Astrocyte of the cerebellum (primary cell): ENCODE measurements around the gene RUBCN.

ENCODE experiments used
- DNase-seq: peaks from one replicate; pipeline ENCODE4 v3.0.0-alpha.2; 2011; ENCODE audit warnings: low read depth
- H3K4me3 ChIP-seq: 2 replicates; pipeline ENCODE4 v1.5.1; 2011; ENCODE audit warnings: mild to moderate bottlenecking, low read depth, low read length, moderate library complexity
- in situ Hi-C: cut with HindIII; loops from 2 replicates; pipeline ENCODE4 v1.10.0; 2017; ENCODE audit warnings: low sequenced_read_pairs
- TF ChIP-seq, protein P1 (sequence below): IDR thresholded peaks from 2 replicates; pipeline ENCODE4 v1.5.1; 2012; ENCODE audit warnings: low read length, low read depth, moderate library complexity, mild to moderate bottlenecking; ENCODE audit errors: missing control alignments

Gene RUBCN

DNA sequence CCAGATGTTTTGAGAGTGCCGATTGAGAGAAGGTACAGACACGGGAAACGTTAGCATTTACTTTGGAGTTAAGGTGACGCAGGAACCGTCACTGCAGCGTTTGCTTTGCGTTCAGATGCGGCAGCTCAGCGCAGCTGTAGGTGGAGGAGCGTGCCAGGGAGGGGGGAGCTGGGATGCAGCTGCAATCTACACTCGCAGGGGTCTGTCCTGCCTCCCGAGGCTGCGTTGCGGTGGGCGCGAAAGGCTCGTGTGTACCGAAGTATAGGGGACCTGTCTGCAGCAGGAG lies 12.6 kb upstream of the RUBCN start:
- H3K4me3 ChIP-seq = peak overlapping the region; percentile 72
- TF ChIP-seq, protein P1, sequence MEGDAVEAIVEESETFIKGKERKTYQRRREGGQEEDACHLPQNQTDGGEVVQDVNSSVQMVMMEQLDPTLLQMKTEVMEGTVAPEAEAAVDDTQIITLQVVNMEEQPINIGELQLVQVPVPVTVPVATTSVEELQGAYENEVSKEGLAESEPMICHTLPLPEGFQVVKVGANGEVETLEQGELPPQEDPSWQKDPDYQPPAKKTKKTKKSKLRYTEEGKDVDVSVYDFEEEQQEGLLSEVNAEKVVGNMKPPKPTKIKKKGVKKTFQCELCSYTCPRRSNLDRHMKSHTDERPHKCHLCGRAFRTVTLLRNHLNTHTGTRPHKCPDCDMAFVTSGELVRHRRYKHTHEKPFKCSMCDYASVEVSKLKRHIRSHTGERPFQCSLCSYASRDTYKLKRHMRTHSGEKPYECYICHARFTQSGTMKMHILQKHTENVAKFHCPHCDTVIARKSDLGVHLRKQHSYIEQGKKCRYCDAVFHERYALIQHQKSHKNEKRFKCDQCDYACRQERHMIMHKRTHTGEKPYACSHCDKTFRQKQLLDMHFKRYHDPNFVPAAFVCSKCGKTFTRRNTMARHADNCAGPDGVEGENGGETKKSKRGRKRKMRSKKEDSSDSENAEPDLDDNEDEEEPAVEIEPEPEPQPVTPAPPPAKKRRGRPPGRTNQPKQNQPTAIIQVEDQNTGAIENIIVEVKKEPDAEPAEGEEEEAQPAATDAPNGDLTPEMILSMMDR = no peak
- in situ Hi-C loops = no loop called here
- no peak for DNase-seq

DNA sequence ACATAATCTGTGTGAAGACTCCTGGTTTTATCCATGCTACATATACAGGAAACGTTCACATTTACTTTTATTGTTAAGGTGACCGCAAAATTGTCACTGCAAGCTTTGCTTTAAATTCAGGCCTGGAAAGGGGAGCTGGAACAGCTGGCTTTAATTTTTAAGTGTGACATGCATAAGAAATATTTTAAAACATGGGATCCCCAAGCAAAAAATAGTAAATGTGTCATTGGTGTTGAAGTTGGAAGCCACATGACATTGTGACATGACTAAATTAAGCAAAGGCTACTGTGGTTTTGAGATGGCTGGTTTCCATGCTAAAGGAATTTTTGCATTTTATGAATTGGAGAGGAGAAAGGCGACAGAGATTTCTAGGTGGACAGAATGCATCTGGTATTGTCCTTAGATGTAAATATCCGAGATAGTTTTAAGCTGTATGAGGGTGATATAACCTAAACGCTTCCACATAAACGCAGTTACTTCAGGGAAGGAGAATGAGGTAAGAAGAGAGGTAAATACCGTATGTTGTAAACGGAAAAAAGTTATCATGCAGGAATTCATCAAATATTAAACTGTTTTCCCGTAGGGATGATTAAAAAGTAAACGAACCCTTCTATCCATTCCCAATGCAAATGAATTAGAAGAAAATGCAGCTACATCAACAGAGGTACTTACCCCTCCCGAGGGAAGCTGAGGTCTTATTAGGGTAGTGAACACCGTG lies 12.1 kb upstream of the RUBCN start:
- peak overlapping the region; percentile 72 for H3K4me3 ChIP-seq
- in situ Hi-C loops = no loop called here
- DNase-seq = no peak
- TF ChIP-seq, protein P1 = no peak

DNA sequence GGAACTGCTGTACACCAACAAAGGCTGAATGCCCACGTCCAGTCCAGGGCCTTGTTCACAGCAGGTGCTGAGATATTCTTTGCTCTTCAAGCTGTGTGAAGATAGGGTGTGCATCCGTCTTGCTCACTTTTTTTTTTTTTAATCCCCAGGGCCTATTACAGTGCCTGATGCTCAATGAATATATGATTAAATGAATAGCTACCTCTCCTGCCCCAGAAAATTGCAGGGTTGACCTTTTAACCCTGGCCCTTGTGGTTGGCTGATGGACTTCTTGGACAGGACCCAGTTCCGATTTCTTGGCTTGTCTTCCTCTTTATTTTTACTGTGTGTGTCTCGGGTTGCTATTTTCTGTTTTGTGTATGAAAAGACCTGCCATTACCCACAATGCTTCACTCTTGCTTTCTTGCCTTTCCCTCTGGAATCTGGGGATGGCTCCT lies 10.1 kb upstream of the RUBCN start:
- H3K4me3 ChIP-seq = no peak overlapping the region
- TF ChIP-seq, protein P1 = no peak
- DNase-seq = no peak
- in situ Hi-C loops = no loop called here

GRCh38 chr3:197746209-197746608 lies 9.5 kb upstream of the RUBCN start:
- no peak for DNase-seq
- TF ChIP-seq, protein P1 = no peak
- no peak overlapping the region for H3K4me3 ChIP-seq
- in situ Hi-C loops = no loop called here

DNA sequence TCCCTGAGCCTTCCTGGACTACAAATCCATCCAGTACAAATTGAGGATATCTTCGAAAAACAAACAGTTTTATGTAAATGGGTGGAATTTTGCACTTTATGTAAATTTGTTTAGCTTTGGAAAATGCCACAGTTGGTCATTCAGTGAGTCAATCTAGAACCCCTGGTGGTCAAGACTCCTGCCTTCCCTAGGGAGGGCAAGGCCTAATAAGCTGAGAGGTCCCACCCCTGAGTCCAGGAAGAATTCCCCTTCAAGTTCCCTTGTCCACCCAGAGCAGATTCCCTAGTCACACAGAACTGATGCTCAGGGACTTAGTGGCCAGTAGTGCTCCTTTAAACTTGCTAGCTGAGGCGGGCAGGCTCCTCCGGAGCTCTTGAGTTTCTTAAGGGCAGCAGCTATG lies 6.1 kb upstream of the RUBCN start:
- no peak overlapping the region for H3K4me3 ChIP-seq
- TF ChIP-seq, protein P1 = no peak
- DNase-seq = no peak
- in situ Hi-C loops = no loop called here

DNA sequence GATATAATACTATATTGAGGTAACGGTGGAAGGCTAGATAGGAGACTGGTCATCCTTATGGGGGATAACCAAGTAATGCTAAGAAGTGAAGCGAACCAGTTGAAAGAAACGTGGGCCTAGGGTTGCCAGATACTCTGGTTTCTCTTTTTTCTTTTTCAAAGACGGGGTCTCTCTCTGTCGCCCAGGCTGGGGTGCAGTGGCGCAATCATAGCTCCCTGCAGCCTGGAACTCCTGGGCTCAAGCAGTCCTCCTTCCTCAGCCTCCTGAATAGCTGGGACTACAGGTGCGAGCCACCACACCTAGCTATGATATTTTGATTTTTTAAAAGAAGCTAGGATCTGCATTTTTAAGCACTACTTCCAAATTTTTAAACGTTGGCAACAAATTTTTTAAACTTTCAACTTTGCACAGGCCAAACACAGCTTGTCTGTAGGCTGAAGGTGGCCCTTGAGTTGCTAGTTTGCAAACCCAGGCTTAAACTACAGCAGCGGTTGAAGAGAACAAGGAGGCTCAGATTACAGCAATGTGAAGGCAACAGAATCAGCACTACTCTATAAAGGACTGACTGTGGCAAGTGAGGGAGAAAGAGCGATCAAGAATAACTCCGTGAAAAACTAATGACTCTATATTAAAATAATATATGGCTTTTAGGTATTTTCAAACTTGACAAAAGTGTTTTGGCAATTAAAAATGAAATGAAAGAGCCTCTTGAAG lies 1.2 kb upstream of the RUBCN start:
- TF ChIP-seq, protein P1 = no peak
- peak overlapping the region; percentile 85 for H3K4me3 ChIP-seq
- no peak for DNase-seq
- in situ Hi-C loops = no loop called here

DNA sequence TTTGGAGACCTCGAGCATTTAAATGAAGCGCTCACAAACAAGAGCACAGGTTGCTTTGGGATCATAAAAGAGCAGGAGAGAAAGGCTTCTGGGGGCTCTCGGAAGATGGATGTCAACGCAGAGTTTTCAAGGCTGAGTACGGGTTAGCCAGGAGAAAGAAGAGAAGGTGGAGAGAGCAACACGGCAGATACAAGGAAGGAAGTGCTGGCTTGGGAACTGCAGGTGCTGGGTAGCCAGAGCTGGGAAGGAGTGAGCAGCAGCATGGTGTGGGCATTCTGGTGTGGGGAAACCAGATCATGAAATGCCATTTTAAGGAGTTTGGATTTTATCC lies 580 bp upstream of the RUBCN start:
- DNase-seq = no peak
- TF ChIP-seq, protein P1 = no peak
- in situ Hi-C loops = no loop called here
- peak overlapping the region; percentile 85 for H3K4me3 ChIP-seq
